ENCODE results near the gene USP34.

DNA sequence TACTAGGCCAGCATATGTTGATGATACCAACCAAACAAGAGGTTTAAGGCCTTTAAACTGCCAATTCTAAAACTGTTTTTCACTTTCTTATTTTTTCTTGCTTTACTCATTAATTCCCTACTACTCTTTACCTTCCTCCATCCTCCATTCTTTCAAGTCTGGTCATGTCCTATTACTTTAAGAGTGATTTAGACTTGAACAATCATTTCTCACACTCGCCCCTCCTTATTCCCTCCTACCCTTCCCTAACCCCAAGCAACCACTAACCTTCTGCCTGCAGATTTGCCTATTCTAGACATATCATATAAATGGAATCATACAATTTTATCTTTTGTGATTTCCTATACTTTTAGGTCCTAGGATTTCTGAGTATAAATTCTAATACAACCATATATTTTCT, 127.7 kb downstream of the USP34 start:
- TF ChIP-seq, protein P1, sequence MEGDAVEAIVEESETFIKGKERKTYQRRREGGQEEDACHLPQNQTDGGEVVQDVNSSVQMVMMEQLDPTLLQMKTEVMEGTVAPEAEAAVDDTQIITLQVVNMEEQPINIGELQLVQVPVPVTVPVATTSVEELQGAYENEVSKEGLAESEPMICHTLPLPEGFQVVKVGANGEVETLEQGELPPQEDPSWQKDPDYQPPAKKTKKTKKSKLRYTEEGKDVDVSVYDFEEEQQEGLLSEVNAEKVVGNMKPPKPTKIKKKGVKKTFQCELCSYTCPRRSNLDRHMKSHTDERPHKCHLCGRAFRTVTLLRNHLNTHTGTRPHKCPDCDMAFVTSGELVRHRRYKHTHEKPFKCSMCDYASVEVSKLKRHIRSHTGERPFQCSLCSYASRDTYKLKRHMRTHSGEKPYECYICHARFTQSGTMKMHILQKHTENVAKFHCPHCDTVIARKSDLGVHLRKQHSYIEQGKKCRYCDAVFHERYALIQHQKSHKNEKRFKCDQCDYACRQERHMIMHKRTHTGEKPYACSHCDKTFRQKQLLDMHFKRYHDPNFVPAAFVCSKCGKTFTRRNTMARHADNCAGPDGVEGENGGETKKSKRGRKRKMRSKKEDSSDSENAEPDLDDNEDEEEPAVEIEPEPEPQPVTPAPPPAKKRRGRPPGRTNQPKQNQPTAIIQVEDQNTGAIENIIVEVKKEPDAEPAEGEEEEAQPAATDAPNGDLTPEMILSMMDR (IDR thresholded peaks at IDR 0.05): no peak
- no peak for TF ChIP-seq POLR2A (IDR thresholded peaks at IDR 0.05)
